OCI-M2 (cell line): Measurements from ENCODE around the gene KANSL1.

Source experiments
- DNase-seq: peaks from one replicate; lab custom pipeline; 2025; ENCODE audit not compliant: unreplicated experiment; lab: John Stamatoyannopoulos, UW

The KANSL1 gene

GRCh38 chr17:45987706-45988105 lies 205.5 kb downstream of the KANSL1 start:
- DNase-seq: no peak

- DNase-seq: no peak
Measured at GRCh38 chr17:45986056-45986455, 207.2 kb downstream of the KANSL1 start.

GRCh38 chr17:45985447-45985846 lies 207.8 kb downstream of the KANSL1 start:
- DNase-seq: no peak

GRCh38 chr17:45984368-45984767 lies 208.9 kb downstream of the KANSL1 start:
- DNase-seq: no peak

GRCh38 chr17:45983614-45984310 lies 209.5 kb downstream of the KANSL1 start:
- DNase-seq: no peak

GRCh38 chr17:45982791-45983613 lies 210.2 kb downstream of the KANSL1 start:
- no peak for DNase-seq

GRCh38 chr17:45981306-45981705 lies 211.9 kb downstream of the KANSL1 start:
- DNase-seq: no peak

- DNase-seq: no peak
Measured at GRCh38 chr17:45980855-45981254, 212.4 kb downstream of the KANSL1 start.
